ENCODE measurements around the gene CCDC68. TPM values are rescaled to one million over a fixed set of nuclear protein-coding genes. Genes with fewer than 3 reads are reported as not detected.

Gene CCDC68
- total RNA-seq, 1 experiment from 2014 or later = 6.6 TPM

GRCh38 chr18:54881229-54881768, 78.0 kb downstream of the CCDC68 start:
- Histone ChIP-seq H3K36me3 (ENCODE audit: control insufficient read depth in 1 of 2, insufficient read depth in 2 of 2, low read length in 2 of 2) (no peaks in the 10 kb centered on the region), H3K9me3 (ENCODE audit: control insufficient read depth in 1 of 2, insufficient read depth in 1 of 2, low read depth in 1 of 2, low read length in 2 of 2) (no peaks in the 10 kb centered on the region), H4K20me1 (ENCODE audit: insufficient read depth) (no peaks in the 10 kb centered on the region), H3K4me3 (replicated peaks in 1 of 2; ENCODE audit: low read depth in 1 of 2, low read length in 2 of 2) (no peak overlapping the region), H3K4me1 (ENCODE audit: control insufficient read depth in 1 of 2, insufficient read depth in 2 of 2, low read length in 2 of 2) (no peaks in the 10 kb centered on the region), H3K27me3 (ENCODE audit: insufficient read depth, low read length) (no peaks in the 10 kb centered on the region), H3K4me2 (ENCODE audit: low read length) (no peak overlapping the region), H2AFZ (ENCODE audit: low read depth, low read length, poor library complexity, severe bottlenecking) (no peak overlapping the region), H3K79me2 (ENCODE audit: insufficient read depth, low read length) (no peaks in the 10 kb centered on the region), H3K9ac (ENCODE audit: low read length) (no peak overlapping the region), H3K9me2 (ENCODE audit: insufficient read depth) (no peaks in the 10 kb centered on the region), H3K27ac (ENCODE audit: low read depth, low read length) (no peak overlapping the region)
- no peak for ATAC-seq
- TF ChIP-seq TCF7L2 (IDR thresholded peaks at IDR 0.05; ENCODE audit: borderline replicate concordance, extremely low read depth, insufficient read depth, insufficient read length) (no peak), ZNF274 (IDR thresholded peaks at IDR 0.05; ENCODE audit: low read depth, low read length) (no peak), SIN3A (IDR thresholded peaks at IDR 0.05; ENCODE audit: low read depth) (no peak), SP1 (IDR thresholded peaks at IDR 0.05; ENCODE audit: low read depth) (no peak), YY1 (IDR thresholded peaks at IDR 0.05; ENCODE audit: extremely low read depth, insufficient replicate concordance, low read depth, low read length) (no peak), JUND (IDR thresholded peaks at IDR 0.05) (no peak), CEBPB (IDR thresholded peaks at IDR 0.05; ENCODE audit: low read depth) (no peak), SRF (IDR thresholded peaks at IDR 0.05; ENCODE audit: low read depth) (no peak), POLR2AphosphoS5 (IDR thresholded peaks at IDR 0.05; ENCODE audit: low read depth, low read length) (no peak), CTCF (IDR thresholded peaks at IDR 0.05 in 2 of 3, conservative IDR thresholded peaks at IDR 0.05 in 1 of 3; ENCODE audit: borderline replicate concordance in 1 of 3, insufficient read depth in 1 of 3, low read depth in 2 of 3, low read length in 2 of 3) (no peak), FOSL1 (IDR thresholded peaks at IDR 0.05; ENCODE audit: low read depth) (no peak), EZH2phosphoT487 (IDR thresholded peaks at IDR 0.05; ENCODE audit: borderline replicate concordance) (no peak)
- ChIA-PET RAD21 (ENCODE audit: low non-redundant PET in 1 of 2, low total read pairs in 2 of 2, uncharacterized antibody in 2 of 2, unreplicated experiment in 2 of 2) (no interaction called here), CTCF (no interaction called here), POLR2A (no interaction called here)
- no TSS peak for BruUV-seq (replicated peaks)
- DNase-seq (ENCODE audit: low read depth, low spot score) = no peak
- intact Hi-C loops (cut with micrococcal nuclease) = no loop called here

Data from HCT116 (cell line).